GM18870 (cell line): ENCODE measurements around the gene LCN2.
"Not testable (repeated sequence)": the region's sequence is repeated elsewhere in the genome, so short reads cannot be mapped to it uniquely, and the experiment has no call there.

ENCODE experiments used
- ATAC-seq: cut with Tn5 transposase; IDR thresholded peaks from one replicate; pipeline ENCODE4 v1.9.1; 2021; ENCODE audit warnings: moderate library complexity; ENCODE audit not compliant: unreplicated experiment

LCN2 gene

GRCh38 chr9:128149001-128149701 lies at the start of gene LCN2:
Gene LCN2 (plus strand): TSS chr9:128149453. CDS start chr9:128149526, 73 bp downstream.
- ATAC-seq = no peak

GRCh38 chr9:128099932-128100491 lies 49.2 kb upstream of the LCN2 start:
- ATAC-seq = no peak

DNA sequence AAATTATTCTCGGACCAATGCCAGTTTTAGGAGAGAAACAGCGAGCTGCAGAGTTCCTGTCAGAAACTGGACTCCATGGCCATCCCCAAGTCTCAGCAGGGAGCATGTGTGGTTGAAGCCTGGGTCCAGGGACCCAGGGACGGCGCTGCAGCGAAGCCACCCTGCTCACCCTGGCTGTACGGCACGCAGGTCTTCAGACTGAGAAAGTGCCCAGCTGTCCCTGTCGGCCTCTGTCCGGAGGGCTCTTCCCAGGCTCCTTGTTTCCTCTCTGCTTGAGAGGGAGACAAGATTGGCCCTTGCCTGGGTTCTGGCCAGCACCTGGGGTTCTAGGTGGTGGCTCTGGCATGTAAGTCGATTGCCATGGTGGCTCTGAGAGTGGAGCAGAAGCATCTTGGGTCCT lies 48.7 kb upstream of the LCN2 start:
- no peak for ATAC-seq

DNA sequence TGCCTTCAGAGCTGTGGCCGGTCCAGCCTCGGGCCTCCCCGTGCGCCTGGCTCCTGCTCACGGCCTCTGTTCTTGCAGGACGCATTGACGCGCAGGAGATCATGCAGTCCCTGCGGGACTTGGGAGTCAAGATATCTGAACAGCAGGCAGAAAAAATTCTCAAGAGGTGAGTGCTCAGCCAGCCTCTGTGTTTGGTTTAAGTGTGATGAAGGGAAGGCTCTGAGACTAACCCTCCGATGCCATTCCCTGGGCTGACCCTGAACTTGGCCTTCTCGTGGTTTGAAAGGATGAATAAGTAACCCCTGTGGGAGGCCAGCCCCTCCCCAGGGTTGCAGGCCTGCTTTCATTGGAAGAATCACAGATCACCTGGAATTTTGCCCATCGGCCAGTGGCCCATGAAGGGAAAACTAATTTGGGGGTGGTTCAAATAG lies 48.0 kb upstream of the LCN2 start:
- no peak for ATAC-seq

DNA sequence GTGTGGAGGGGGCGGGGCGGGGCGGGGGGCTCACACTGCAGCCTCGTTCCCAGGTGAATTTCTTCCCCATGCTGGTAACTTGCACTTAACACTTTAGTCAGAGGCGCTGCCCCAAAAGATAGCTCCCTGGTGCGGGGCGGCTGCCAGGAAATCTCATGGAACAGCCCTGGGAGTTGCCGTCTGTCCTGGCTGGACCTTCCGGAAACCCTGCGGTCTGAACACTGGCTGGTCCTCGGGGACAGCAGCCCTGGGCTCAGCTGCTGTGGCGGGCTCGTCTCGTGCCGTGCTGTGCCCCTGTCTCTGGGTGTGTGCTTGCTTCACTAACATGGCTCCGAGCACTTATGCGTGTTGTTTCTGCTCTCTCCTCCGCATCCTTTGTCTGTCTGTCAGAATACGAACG lies 47.6 kb upstream of the LCN2 start:
- no peak for ATAC-seq

GRCh38 chr9:128102196-128102595 lies 47.1 kb upstream of the LCN2 start:
- ATAC-seq = no peak

GRCh38 chr9:128102861-128103588 lies 46.2 kb upstream of the LCN2 start:
- no peak for ATAC-seq

GRCh38 chr9:128103589-128103962 lies 45.7 kb upstream of the LCN2 start:
- no peak for ATAC-seq

DNA sequence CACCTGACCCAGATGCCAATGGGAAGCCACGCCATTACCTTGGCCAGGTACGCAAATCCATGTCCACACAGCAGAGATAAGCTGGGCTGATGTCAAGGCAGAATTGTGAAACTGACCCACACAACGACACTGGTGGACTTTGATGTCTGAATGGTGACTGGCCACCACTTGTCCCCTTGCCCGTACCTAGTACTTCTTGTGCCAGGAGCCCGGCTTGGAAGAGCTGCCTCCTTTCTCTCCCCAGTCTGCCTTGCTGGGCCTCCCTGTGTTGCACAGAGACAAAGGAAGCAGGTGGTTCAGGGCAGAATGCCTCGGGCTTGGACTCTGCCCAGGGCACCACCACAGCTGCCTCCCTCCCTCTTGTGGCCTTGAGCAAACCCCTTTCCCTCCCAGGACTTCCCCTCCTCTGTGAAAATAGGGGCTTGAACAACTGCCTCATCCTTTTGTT lies 45.1 kb upstream of the LCN2 start:
- no peak for ATAC-seq

DNA sequence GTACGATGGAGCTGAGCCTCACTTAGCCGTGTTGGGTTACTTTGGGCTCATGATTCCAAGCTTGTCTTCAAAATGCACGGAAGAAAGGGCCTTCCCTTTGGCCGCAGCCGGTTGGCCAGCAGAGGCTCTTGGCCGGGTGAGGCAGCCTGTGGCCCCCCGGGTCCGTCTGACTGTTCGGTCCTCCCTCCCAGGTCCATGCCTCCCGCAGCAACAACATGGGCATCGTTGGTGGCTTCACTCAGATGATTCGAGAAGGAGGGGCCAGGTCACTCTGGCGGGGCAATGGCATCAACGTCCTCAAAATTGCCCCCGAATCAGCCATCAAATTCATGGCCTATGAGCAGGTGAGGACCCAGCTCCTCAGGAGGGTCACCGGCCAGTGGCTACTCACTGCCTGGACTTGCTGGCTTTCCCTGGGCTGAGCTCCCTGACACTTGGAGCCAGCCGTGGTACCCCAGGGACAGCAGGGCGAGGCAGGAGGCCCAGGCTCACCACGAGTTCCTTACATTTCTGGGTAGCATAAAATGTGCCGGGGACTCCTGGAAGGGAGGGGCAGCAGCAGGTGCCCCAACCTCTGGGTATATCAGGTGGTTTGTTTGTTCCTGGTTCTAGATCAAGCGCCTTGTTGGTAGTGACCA lies 43.6 kb upstream of the LCN2 start:
- ATAC-seq = no peak

- ATAC-seq = no peak
Observed at GRCh38 chr9:128106181-128106939, 42.9 kb upstream of the LCN2 start.

DNA sequence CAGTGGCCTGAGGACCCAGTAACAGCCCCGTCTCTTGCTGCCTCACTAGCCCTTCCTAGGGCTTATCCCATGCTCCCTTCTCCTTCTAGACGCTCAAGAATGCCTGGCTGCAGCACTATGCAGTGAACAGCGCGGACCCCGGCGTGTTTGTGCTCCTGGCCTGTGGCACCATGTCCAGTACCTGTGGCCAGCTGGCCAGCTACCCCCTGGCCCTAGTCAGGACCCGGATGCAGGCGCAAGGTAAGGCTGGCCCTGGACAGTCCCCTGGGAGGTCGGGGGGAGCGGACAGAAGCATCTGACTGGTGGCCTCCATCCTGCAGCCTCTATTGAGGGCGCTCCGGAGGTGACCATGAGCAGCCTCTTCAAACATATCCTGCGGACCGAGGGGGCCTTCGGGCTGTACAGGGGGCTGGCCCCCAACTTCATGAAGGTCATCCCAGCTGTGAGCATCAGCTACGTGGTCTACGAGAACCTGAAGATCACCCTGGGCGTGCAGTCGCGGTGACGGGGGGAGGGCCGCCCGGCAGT lies 42.2 kb upstream of the LCN2 start:
- ATAC-seq = no peak

- ATAC-seq = no peak
Observed at GRCh38 chr9:128107468-128108268, 41.6 kb upstream of the LCN2 start.

DNA sequence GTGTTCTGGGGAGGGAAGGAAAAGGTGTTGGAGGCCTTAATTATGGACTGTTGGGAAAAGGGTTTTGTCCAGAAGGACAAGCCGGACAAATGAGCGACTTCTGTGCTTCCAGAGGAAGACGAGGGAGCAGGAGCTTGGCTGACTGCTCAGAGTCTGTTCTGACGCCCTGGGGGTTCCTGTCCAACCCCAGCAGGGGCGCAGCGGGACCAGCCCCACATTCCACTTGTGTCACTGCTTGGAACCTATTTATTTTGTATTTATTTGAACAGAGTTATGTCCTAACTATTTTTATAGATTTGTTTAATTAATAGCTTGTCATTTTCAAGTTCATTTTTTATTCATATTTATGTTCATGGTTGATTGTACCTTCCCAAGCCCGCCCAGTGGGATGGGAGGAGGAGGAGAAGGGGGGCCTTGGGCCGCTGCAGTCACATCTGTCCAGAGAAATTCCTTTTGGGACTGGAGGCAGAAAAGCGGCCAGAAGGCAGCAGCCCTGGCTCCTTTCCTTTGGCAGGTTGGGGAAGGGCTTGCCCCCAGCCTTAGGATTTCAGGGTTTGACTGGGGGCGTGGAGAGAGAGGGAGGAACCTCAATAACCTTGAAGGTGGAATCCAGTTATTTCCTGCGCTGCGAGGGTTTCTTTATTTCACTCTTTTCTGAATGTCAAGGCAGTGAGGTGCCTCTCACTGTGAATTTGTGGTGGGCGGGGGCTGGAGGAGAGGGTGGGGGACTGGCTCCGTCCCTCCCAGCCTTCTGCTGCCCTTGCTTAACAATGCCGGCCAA lies 40.8 kb upstream of the LCN2 start:
- ATAC-seq = no peak

GRCh38 chr9:128109050-128109709 lies 40.1 kb upstream of the LCN2 start:
- ATAC-seq = no peak

- ATAC-seq = not testable (repeated sequence)
Observed at GRCh38 chr9:128111726-128112125, 37.5 kb upstream of the LCN2 start.

DNA sequence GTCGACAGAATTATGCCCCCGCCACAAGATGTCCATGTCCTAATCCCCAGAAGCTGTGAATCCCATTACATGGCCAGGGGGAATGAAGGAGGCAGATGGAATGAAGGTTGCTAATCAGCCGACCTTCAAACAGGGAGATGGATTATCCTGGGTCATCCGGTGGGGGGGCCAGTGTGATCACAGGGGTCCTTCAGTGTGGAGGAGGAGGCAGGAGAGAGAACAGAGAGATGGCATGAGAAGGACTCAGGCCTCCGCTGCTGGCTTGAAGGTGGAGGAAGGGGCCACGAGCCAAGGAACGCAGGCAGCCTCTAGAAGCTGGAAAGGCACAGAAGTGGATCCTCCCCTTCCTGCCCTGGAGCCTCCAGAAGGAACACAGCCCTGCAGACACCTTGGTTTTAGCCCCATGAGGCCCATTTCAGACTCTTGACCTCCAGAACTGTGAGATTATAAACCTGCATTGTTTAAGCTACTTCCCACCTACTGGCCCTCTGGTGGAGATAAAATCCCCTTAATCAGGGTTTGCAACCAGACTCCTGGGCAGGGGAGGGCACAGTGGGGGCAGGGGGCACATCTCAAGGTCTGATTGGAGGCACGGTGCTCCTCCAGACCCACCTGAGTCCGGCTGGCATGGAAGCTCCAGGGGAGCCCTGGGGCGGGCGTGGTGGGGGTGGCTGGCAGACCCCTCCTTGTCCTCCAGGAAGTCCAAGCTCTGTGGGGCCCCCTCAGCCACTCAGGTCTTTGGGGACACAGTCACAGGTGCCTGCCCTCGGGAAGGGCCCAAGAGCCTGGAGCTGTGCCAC lies 35.5 kb upstream of the LCN2 start:
- no peak for ATAC-seq
